NCI-H82 treated with DMSO at 0.1 percent for 48 hours (cell line): ENCODE data around the gene RCAN3.
A peak's percentile ranks its signal among the peaks of the same experiment; 100 is the strongest.
"Not testable (repeated sequence)": the region's sequence is repeated elsewhere in the genome, so short reads cannot be mapped to it uniquely, and the experiment has no call there.

Source experiments
- DNase-seq: peaks from one replicate; lab custom pipeline; 2025; ENCODE audit not compliant: unreplicated experiment; lab: John Stamatoyannopoulos, UW

Gene RCAN3

GRCh38 chr1:24548070-24548469 lies 45.4 kb downstream of the RCAN3 start:
- no peak for DNase-seq

GRCh38 chr1:24549210-24549609 lies 46.6 kb downstream of the RCAN3 start:
- DNase-seq: not testable (repeated sequence)

- DNase-seq: no peak
Measured at GRCh38 chr1:24551290-24551959, 48.8 kb downstream of the RCAN3 start.

GRCh38 chr1:24551960-24552571 lies 49.4 kb downstream of the RCAN3 start:
- peak; percentile 88 for DNase-seq

GRCh38 chr1:24553931-24554330 lies 51.3 kb downstream of the RCAN3 start:
- DNase-seq: peak; percentile 43

GRCh38 chr1:24554714-24555113 lies 52.1 kb downstream of the RCAN3 start:
- no peak for DNase-seq

- peak; percentile 69 for DNase-seq
Measured at GRCh38 chr1:24555591-24556413, 53.2 kb downstream of the RCAN3 start, which contains the start of gene NCMAP. NCMAP (plus strand) TSS chr1:24556087; CDS start chr1:24595431, 39,344 bp downstream.

- no peak for DNase-seq
Measured at GRCh38 chr1:24556414-24556795, 53.8 kb downstream of the RCAN3 start.

- DNase-seq: no peak
Measured at GRCh38 chr1:24557220-24557619, 54.6 kb downstream of the RCAN3 start.

GRCh38 chr1:24557711-24558131 lies 55.1 kb downstream of the RCAN3 start:
- no peak for DNase-seq

- no peak for DNase-seq
Measured at GRCh38 chr1:24558455-24558854, 55.8 kb downstream of the RCAN3 start.

- no peak for DNase-seq
Measured at GRCh38 chr1:24558902-24559791, 56.5 kb downstream of the RCAN3 start.

GRCh38 chr1:24560361-24560760 lies 57.7 kb downstream of the RCAN3 start:
- DNase-seq: no peak

- peak; percentile 87 for DNase-seq
Measured at GRCh38 chr1:24562625-24563024, 60.0 kb downstream of the RCAN3 start.

- no peak for DNase-seq
Measured at GRCh38 chr1:24564695-24565094, 62.1 kb downstream of the RCAN3 start.

GRCh38 chr1:24566236-24566867 lies 63.7 kb downstream of the RCAN3 start:
- no peak for DNase-seq

GRCh38 chr1:24567792-24568388 lies 65.3 kb downstream of the RCAN3 start:
- DNase-seq: no peak

- no peak for DNase-seq
Measured at GRCh38 chr1:24568475-24568874, 65.8 kb downstream of the RCAN3 start.

- DNase-seq: no peak
Measured at GRCh38 chr1:24570265-24571125, 67.9 kb downstream of the RCAN3 start.
